NOMO-1 treated with DMSO at 0.1 percent for 48 hours (cell line): Measurements from ENCODE around the gene SLC4A5.
A peak's percentile ranks its signal among the peaks of the same experiment; 100 is the strongest.
"Not testable (repeated sequence)": the region's sequence is repeated elsewhere in the genome, so short reads cannot be mapped to it uniquely, and the experiment has no call there.

Source experiments
- DNase-seq: peaks from one replicate; lab custom pipeline; 2025; ENCODE audit not compliant: unreplicated experiment; lab: John Stamatoyannopoulos, UW

SLC4A5 gene

GRCh38 chr2:74201596-74201995 lies 141.6 kb downstream of the SLC4A5 start:
- DNase-seq, result peak; percentile 22

GRCh38 chr2:74201196-74201595 lies 142.0 kb downstream of the SLC4A5 start:
- no peak for DNase-seq

- DNase-seq, result no peak
These were observed 143.3 kb downstream of the SLC4A5 start for GRCh38 chr2:74199871-74200305.

- DNase-seq, result peak; percentile 74
These were observed 143.9 kb downstream of the SLC4A5 start for GRCh38 chr2:74199275-74199701.

GRCh38 chr2:74198461-74199274 lies 144.5 kb downstream of the SLC4A5 start, which contains the start of gene MTHFD2:
Gene MTHFD2, plus strand, starts transcription at chr2:74198615. Its CDS starts 27 bp downstream, at chr2:74198642.
- peak; percentile 97 for DNase-seq

GRCh38 chr2:74198023-74198460 lies 145.2 kb downstream of the SLC4A5 start:
- no peak for DNase-seq

- DNase-seq, result no peak
These were observed 146.2 kb downstream of the SLC4A5 start for GRCh38 chr2:74197049-74197448.

GRCh38 chr2:74194799-74195198 lies 148.4 kb downstream of the SLC4A5 start:
- no peak for DNase-seq

- no peak for DNase-seq
These were observed 151.4 kb downstream of the SLC4A5 start for GRCh38 chr2:74191596-74192380.

GRCh38 chr2:74188696-74189095 lies 154.5 kb downstream of the SLC4A5 start:
- DNase-seq, result no peak

- no peak for DNase-seq
These were observed 155.1 kb downstream of the SLC4A5 start for GRCh38 chr2:74188018-74188601.

- DNase-seq, result not testable (repeated sequence)
These were observed 156.5 kb downstream of the SLC4A5 start for GRCh38 chr2:74186706-74187105.

- DNase-seq, result peak; percentile 95
These were observed 157.2 kb downstream of the SLC4A5 start for GRCh38 chr2:74186038-74186437.

GRCh38 chr2:74183878-74184277 lies 159.3 kb downstream of the SLC4A5 start:
- DNase-seq, result no peak

GRCh38 chr2:74181739-74182138 lies 161.5 kb downstream of the SLC4A5 start:
- peak; percentile 97 for DNase-seq

- no peak for DNase-seq
These were observed 164.0 kb downstream of the SLC4A5 start for GRCh38 chr2:74179063-74179865.

GRCh38 chr2:74178211-74179062 lies 164.8 kb downstream of the SLC4A5 start, which contains the start of gene MOB1A:
Gene MOB1A, minus strand, starts transcription at chr2:74178879. Its CDS starts 205 bp downstream, at chr2:74178674.
- peak; percentile 98 for DNase-seq

GRCh38 chr2:74177696-74178095 lies 165.5 kb downstream of the SLC4A5 start:
- no peak for DNase-seq

- no peak for DNase-seq
These were observed 168.3 kb downstream of the SLC4A5 start for GRCh38 chr2:74174909-74175308.

GRCh38 chr2:74168739-74169138 lies 174.5 kb downstream of the SLC4A5 start:
- no peak for DNase-seq
